GM12801 (cell line): Measurements from ENCODE around the gene RAB31.

ENCODE experiments used
- TF ChIP-seq, protein P1 (sequence below): IDR thresholded peaks from one replicate; pipeline ENCODE4 v1.5.1; 2011; ENCODE audit warnings: control low read depth; ENCODE audit not compliant: insufficient read length; ENCODE audit errors: extremely low read depth

The RAB31 gene

DNA sequence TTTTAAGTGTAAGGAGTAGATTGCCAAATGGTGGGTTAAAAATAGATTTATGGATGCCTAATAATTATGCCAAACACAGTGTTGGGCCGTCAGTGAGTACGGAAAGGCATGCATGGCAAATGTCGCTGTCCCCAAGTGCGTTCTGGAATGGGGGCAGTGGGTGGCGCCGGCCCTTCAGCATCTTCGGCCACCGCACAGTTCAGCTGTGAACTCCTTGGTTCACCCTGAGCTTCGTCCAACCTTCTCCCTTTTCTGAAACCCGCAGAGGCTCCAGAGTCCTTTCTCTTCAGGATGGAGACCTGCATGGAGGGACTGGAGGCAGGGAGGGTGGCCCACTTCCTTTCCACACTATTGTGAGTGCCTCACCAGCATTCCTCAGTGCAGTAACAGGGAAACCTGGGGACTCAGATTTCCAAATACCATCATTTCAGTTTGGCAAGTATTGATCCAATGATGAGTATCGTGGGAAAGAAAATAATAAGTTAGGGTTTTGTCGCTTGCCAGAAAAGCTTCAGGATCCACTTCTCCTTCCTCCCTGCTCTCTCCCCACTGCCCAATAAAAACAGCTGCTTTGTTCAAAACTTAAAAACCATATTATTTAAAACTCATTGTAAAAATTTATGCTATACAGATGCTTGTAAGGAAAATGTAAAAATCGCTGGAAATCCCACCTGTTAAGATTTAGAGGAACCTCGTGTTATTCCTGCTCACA lies 103.0 kb downstream of the RAB31 start:
- TF ChIP-seq, protein P1, sequence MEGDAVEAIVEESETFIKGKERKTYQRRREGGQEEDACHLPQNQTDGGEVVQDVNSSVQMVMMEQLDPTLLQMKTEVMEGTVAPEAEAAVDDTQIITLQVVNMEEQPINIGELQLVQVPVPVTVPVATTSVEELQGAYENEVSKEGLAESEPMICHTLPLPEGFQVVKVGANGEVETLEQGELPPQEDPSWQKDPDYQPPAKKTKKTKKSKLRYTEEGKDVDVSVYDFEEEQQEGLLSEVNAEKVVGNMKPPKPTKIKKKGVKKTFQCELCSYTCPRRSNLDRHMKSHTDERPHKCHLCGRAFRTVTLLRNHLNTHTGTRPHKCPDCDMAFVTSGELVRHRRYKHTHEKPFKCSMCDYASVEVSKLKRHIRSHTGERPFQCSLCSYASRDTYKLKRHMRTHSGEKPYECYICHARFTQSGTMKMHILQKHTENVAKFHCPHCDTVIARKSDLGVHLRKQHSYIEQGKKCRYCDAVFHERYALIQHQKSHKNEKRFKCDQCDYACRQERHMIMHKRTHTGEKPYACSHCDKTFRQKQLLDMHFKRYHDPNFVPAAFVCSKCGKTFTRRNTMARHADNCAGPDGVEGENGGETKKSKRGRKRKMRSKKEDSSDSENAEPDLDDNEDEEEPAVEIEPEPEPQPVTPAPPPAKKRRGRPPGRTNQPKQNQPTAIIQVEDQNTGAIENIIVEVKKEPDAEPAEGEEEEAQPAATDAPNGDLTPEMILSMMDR = no peak

DNA sequence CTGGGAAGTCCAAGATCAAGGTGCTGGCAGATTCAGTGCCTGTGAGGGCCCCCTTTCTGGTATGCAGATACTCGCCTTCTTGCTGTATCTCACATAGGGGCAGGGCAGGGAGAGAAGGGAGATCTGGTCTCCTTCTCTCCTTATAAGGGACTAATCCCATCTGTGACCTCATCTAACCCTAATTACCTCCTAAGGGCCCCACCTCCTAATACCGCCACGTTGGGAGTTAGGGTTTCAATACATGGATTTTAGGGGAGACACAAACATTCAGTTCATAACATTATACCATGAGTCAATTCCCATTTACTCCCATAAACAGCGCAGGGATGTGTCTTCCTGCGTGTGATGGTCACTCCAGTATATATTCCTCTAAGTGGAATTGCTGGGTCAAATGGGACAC lies 103.9 kb downstream of the RAB31 start:
- TF ChIP-seq, protein P1 = no peak

DNA sequence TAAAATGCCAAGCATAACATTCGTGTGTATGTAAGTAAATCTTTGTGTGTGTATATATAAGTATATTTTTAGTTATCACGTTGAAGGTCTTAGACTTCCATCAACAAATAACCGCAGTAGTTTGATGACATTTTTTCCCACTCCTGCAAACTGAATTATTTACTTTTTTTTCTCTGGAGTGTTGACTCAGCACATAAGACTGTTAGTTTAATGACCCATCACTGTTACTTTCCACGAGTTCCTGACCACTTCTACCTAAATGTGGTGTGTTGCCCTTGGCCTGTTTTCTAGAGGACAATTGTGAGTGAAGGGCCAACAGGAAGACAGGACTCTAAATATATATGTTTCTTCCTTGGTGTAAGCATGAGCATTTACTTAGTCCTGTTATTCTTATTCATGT lies 106.3 kb downstream of the RAB31 start:
- TF ChIP-seq, protein P1 = no peak

DNA sequence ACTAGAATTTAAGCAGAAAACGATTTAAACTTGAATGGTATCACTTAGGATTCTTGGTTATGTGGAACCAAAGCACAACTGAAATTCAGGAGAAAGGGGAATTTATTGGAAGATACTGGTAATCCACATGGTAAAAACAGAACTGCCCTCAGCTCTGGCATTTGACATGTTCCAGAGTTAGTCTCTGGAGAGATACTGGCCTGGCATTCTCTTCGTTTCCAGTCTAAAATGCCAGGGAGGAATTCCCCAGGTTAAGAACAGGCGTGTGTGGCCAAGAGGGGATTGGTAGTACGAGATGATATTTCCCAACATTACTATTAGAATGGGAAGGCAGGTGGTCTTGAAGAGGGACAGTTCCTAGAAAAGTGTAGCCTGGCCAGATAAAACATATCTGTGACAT lies 109.2 kb downstream of the RAB31 start:
- TF ChIP-seq, protein P1 = no peak

DNA sequence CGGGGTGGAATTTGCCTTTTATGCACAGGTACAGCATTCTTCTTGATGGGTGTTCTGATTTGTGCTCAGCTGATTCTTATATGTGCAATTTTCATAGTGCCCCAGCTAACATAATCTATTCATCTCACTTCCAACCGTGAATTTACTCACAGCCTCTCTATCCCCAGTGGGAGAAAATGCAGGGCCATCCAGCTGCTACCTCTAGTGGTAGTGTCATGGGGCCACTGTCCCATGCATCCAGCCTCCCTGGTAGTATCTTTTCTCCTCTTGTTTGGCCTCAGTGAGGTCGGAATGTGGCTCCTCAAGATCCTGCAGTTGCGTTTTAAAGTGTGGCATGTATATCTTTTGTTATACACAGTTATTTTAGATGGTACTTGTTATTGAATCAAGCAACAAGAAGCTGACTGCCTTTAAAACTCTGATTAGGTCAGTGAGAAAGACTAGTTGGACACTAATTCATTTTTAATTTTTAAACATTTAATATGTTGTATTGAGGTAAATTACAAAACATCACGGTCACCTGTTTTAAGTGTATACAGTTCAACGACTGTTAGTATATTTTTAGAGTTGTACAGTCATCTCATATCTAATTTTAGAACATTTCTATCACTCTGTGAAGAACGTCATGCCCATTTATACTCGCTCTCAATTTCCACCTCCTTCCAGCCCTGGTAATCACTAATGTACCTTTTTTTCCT lies 109.8 kb downstream of the RAB31 start:
- TF ChIP-seq, protein P1 = no peak

DNA sequence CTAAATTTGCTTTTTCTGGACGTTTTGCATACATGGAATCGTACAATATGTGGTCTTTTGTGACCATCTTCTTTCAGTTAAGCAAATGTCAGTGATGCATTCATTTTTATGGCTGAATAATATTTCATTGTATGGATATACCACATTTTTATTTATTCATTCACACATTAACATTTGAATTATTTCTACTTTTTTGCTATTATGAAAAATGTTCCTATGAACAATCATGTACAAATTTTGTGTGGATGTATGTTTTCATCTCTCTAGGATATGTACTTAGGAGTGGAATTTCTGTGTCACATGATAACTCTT lies 110.3 kb downstream of the RAB31 start:
- TF ChIP-seq, protein P1 = no peak

DNA sequence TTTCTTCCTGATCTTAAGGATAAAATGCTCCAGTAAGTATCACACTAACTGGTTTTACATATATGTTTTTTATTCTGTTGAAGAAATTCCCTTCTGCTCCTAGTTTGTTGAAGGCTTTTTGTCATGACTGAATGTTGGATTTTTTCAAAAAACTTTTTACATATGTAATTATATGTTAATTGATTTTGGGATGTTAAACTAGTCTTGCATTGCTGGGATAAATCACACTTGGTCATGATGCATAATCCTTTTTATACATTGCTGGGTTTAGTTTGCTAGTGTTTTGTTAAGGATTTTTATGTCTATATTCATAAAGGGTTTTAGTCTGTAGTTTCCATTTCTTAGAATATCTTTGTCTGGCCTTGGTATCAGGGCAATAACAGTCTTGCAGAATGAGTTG lies 112.0 kb downstream of the RAB31 start:
- TF ChIP-seq, protein P1 = no peak
